IPS DF 6.9 (cell line): ENCODE results near the gene NDRG4.

Experiments
- DNase-seq: peaks from one replicate; pipeline ENCODE4 v3.0.0-alpha.2; 2013; ENCODE audit warnings: low read depth, low spot score
- H3K27ac ChIP-seq: one replicate; pipeline ENCODE4 v1.5.1; 2013; ENCODE audit warnings: low read length, control low read depth
- H3K27me3 ChIP-seq: 2 replicates; pipeline ENCODE4 v1.6.1; 2013; ENCODE audit warnings: mild to moderate bottlenecking, low read length; ENCODE audit not compliant: control insufficient read depth, insufficient read depth
- H3K36me3 ChIP-seq: 2 replicates; pipeline ENCODE4 v1.6.1; 2013; ENCODE audit warnings: low read length; ENCODE audit not compliant: control insufficient read depth, insufficient read depth
- H3K4me1 ChIP-seq: 2 replicates; pipeline ENCODE4 v1.6.1; 2013; ENCODE audit warnings: low read length; ENCODE audit not compliant: control insufficient read depth, insufficient read depth
- H3K4me3 ChIP-seq: 2 replicates; pipeline ENCODE4 v1.5.1; 2013; ENCODE audit warnings: mild to moderate bottlenecking, low read length
- H3K9me3 ChIP-seq: 2 replicates; pipeline ENCODE4 v1.6.1; 2013; ENCODE audit warnings: low read length, inconsistent platforms; ENCODE audit not compliant: control insufficient read depth, insufficient read depth
- WGBS: extraction: QIAGEN DNeasy Blood & Tissue Kit; methylation state at CpG from one replicate; pipeline ENCODE4 v1.1.7; 2013; ENCODE audit warnings: mixed read lengths, missing lambda C conversion rate; ENCODE audit not compliant: insufficient read length, insufficient coverage; 5-methylcytosine and 5-hydroxymethylcytosine counted together

The NDRG4 gene

GRCh38 chr16:58499615-58500351 lies at the start of gene NDRG4:
NDRG4 (plus strand) TSS chr16:58500143; CDS start chr16:58500249, 106 bp downstream.
- peak within 1 kb of the TSS; percentile 54; the same call in 1 of the 2 replicates for H3K4me3 ChIP-seq
- peak; percentile 48 for DNase-seq
- H3K27me3 ChIP-seq: no peaks in the 10 kb centered on the region
- no peaks in the 10 kb centered on the region for H3K36me3 ChIP-seq
- H3K9me3 ChIP-seq: no peaks in the 10 kb centered on the region
- H3K4me1 ChIP-seq: peaks cover 6% of the 10 kb centered on the region
- no peak within 1 kb of the TSS for H3K27ac ChIP-seq
- WGBS: no CpG with 5 or more reads among the region's 24 CpGs

DNA sequence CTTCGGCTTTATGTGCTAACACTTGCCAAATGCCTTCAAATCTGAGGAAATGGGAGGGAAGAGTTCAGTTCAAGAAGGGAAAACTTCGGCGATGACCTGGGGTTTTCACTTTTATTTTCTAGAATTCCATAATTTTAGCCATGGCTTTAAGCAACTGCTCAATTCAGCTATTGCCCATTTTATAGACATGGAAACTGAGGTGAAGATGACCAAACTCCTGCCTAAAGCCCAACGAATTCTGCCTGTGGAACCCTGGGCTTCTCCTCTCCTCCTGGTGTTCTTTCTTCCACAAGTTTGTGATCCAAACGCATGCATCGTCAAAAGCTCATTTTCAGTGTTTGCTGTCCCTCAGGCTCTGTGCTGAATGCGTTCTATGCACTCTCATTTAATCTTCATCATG lies 49.4 kb upstream of the NDRG4 start:
- no CpG with 5 or more reads among the region's 7 CpGs for WGBS
- DNase-seq: no peak
- H3K4me3 ChIP-seq: no peak overlapping the region
- no peaks in the 10 kb centered on the region for H3K9me3 ChIP-seq
- H3K4me1 ChIP-seq: no peaks in the 10 kb centered on the region
- H3K36me3 ChIP-seq: no peaks in the 10 kb centered on the region
- H3K27me3 ChIP-seq: no peaks in the 10 kb centered on the region
- H3K27ac ChIP-seq: no peak overlapping the region

DNA sequence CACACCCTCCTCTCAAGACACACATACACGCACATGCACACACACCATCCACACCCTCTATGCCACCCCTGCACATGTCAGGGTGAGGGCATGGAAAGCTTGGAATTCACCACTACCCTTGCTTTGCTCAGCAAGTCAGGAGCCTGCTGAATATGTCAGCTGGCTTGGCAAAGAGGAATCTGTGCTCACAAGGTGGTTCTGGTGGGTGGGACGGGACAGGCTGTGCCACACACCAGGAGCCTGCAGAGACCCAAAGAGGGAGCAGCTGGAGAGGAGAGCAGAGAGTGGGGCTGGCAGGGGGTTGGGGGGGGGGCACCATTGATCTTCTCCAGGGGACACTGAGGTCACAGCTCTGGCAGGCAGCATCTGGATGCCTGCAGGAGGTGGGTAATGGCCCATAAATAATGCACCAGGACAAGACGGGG lies 48.7 kb upstream of the NDRG4 start:
- no peak for DNase-seq
- no peak overlapping the region for H3K4me3 ChIP-seq

DNA sequence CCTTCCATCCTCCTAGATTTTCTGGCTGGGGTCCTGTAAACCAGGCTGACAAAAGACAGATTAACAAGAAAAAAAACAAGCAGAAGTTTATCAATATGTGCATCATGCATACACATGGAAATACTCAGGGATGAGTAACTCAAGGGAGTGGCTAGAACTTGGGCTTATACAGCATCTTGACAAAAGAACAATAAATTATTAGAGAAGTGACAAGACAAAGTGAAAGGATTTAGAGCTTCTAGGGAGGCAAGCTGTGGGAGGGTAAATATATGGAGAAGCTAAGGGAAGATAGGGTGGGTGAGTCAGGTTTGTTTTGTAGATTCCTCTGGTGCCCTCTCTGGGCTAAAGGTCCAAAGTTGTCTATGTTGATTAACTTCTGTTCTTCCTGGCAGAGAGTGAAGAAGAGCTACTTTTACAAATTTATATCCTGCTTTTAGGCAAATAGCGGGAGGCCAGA lies 48.0 kb upstream of the NDRG4 start:
- H3K9me3 ChIP-seq: no peaks in the 10 kb centered on the region
- no peaks in the 10 kb centered on the region for H3K36me3 ChIP-seq
- H3K27ac ChIP-seq: no peak overlapping the region
- no peaks in the 10 kb centered on the region for H3K4me1 ChIP-seq
- no CpG with 5 or more reads among the region's 1 CpG for WGBS
- no peaks in the 10 kb centered on the region for H3K27me3 ChIP-seq
- no peak for DNase-seq
- no peak overlapping the region for H3K4me3 ChIP-seq

More for the DNA sequence above, 48.7 kb upstream of the NDRG4 start:
- Histone ChIP-seq H3K4me1 (no peaks in the 10 kb centered on the region), H3K27me3 (no peaks in the 10 kb centered on the region), H3K27ac (no peak overlapping the region), H3K9me3 (no peaks in the 10 kb centered on the region), H3K36me3 (no peaks in the 10 kb centered on the region)
- no CpG with 5 or more reads among the region's 3 CpGs for WGBS

- H3K9me3 ChIP-seq: no peaks in the 10 kb centered on the region
- no peak for DNase-seq
- H3K36me3 ChIP-seq: no peaks in the 10 kb centered on the region
- H3K4me1 ChIP-seq: no peaks in the 10 kb centered on the region
- H3K27ac ChIP-seq: no peak overlapping the region
- no peak overlapping the region for H3K4me3 ChIP-seq
- WGBS: no CpG with 5 or more reads among the region's 3 CpGs
- H3K27me3 ChIP-seq: no peaks in the 10 kb centered on the region
These were observed 47.3 kb upstream of the NDRG4 start for GRCh38 chr16:58452640-58453039.

GRCh38 chr16:58454178-58454577 lies 45.8 kb upstream of the NDRG4 start:
- Histone ChIP-seq H3K27ac (no peak overlapping the region), H3K27me3 (no peaks in the 10 kb centered on the region), H3K36me3 (no peaks in the 10 kb centered on the region), H3K4me3 (no peak overlapping the region), H3K9me3 (no peaks in the 10 kb centered on the region), H3K4me1 (no peaks in the 10 kb centered on the region)
- no CpG with 5 or more reads among the region's 2 CpGs for WGBS
- DNase-seq: no peak

DNA sequence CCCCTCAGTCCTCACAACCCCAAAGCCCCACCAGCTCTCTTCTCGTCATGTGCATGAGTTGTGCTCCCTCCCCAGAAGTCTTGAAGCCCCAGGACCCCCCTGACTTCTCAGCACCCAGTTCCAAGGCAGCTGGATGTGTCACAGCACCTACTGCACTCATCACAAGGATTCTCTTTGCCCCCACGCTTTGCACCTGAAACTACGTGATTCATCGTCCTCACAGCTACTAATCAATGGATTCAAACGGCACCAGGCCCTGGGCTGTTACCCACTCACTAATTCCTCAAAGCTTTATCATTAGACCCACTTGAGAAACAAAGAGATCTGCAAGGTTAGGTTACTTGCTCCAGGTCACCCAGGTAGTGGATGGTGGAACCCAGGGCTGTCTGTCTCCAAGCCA lies 45.1 kb upstream of the NDRG4 start:
- no peak for DNase-seq
- no peaks in the 10 kb centered on the region for H3K4me1 ChIP-seq
- no peaks in the 10 kb centered on the region for H3K9me3 ChIP-seq
- H3K27ac ChIP-seq: no peak overlapping the region
- H3K27me3 ChIP-seq: no peaks in the 10 kb centered on the region
- WGBS: no CpG with 5 or more reads among the region's 5 CpGs
- no peaks in the 10 kb centered on the region for H3K36me3 ChIP-seq
- H3K4me3 ChIP-seq: no peak overlapping the region

DNA sequence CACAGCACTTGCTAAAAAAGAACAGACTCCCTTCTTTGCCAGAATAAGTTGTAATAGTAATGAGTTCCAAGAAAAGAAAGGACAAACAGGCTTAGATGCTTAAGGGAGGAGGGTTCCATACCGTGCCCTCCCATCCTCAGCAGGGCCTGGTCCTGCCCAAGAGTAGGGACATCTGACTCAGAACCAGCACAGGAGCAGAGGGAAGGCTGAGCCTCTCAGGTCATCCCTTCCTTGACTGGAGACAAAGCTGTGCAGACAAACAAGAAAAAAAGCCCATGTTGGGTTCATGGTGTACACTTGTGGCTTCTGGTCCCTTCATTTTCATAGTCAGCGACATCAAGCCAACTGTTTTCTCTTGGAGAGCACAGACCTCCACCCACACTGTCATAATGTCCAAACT lies 44.2 kb upstream of the NDRG4 start:
- no CpG with 5 or more reads among the region's 2 CpGs for WGBS
- no peak overlapping the region for H3K27ac ChIP-seq

GRCh38 chr16:58456193-58456592 lies 43.8 kb upstream of the NDRG4 start:
- H3K9me3 ChIP-seq: no peaks in the 10 kb centered on the region
- H3K4me3 ChIP-seq: no peak overlapping the region
- H3K36me3 ChIP-seq: no peaks in the 10 kb centered on the region
- H3K4me1 ChIP-seq: no peaks in the 10 kb centered on the region
- no peaks in the 10 kb centered on the region for H3K27me3 ChIP-seq
- no peak overlapping the region for H3K27ac ChIP-seq
- WGBS: no CpG with 5 or more reads among the region's 3 CpGs
- no peak for DNase-seq

More for the DNA sequence above, 44.2 kb upstream of the NDRG4 start:
- H3K4me3 ChIP-seq: no peak overlapping the region
- no peaks in the 10 kb centered on the region for H3K4me1 ChIP-seq
- H3K27me3 ChIP-seq: no peaks in the 10 kb centered on the region
- DNase-seq: no peak
- no peaks in the 10 kb centered on the region for H3K36me3 ChIP-seq
- H3K9me3 ChIP-seq: no peaks in the 10 kb centered on the region

DNA sequence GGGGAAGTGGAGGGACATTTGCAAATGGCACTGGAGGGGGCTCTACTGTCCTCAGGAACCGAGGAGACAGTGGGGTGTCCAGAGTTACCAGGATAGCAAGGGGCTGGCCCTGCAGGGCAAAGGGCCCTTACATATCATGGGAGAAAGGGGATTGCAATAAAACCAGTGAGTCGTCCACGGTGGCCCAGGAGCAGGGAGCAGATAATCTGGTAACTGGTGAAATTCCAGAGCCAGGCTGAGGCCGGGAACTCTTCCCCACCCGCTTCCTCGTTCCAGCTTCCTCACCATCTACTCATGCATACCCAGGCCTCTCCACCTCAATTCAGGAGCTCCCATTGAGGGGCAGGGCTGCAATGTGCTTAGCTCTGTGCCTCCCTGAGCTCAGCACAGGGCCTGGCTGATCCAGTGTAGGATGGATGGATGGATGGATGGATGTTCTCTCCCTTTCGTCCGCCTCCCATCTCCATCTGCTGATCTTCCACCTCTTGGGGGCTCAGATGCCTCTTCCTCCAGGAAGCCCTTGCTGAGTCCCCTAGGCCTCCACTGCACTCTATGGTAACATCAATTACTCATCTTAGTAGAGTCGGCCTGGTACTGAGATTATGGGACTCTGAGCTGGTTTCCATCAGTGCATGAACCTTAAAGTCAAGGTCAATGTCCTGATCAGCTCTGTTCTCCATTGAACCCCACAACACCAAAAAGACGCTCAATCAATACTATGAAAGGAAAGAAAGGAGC lies 41.2 kb upstream of the NDRG4 start:
- DNase-seq: no peak
- no CpG with 5 or more reads among the region's 10 CpGs for WGBS
- Histone ChIP-seq H3K9me3 (no peaks in the 10 kb centered on the region), H3K27ac (no peak overlapping the region), H3K4me1 (no peaks in the 10 kb centered on the region; the same call in 1 of the 2 replicates), H3K36me3 (no peaks in the 10 kb centered on the region), H3K27me3 (peaks cover 12% of the 10 kb centered on the region), H3K4me3 (no peak overlapping the region)
